A673 (cell line): Measurements from ENCODE around the gene NDST3. TPM values are rescaled to one million over a fixed set of nuclear protein-coding genes. Genes with fewer than 3 reads are reported as not detected.

Source experiments
- BruUV-seq: library from RNA; stranded (reverse); fragments of 400-500 nt; replicated peaks from 2 replicates; lab custom pipeline; 2021; lab: Mats Ljungman, UMichigan
- CTCF ChIA-PET: fragments of 300-600 bp; sonication (Branson Sonifier 250); formaldehyde crosslinking; loops from one replicate; lab custom pipeline; 2022; ENCODE audit warnings: antibody characterized with exemption; lab: Charles Lee
- POLR2A ChIA-PET: fragments of 300-600 bp; sonication (Branson Sonifier 250); formaldehyde crosslinking; loops from one replicate; lab custom pipeline; 2022; ENCODE audit warnings: antibody characterized with exemption; ENCODE audit not compliant: low non-redundant PET; lab: Charles Lee
- DNase-seq: peaks from one replicate; pipeline ENCODE4 v3.0.0-alpha.2; 2015; ENCODE audit warnings: low spot score
- H3K27ac ChIP-seq: fragments of 200-600 bp; sonication (generic); 2 replicates; pipeline ENCODE4 v1.5.1; 2016; ENCODE audit warnings: mixed run types, low read depth, mild to moderate bottlenecking, mixed read lengths, antibody characterized with exemption, low read length; ENCODE audit not compliant: poor library complexity, severe bottlenecking
- H3K27me3 ChIP-seq: fragments of 200-600 bp; sonication (generic); replicated peaks from 2 replicates; pipeline ENCODE4 v1.6.1; 2017; ENCODE audit warnings: mixed run types, low read depth, mild to moderate bottlenecking, mixed read lengths, antibody characterized with exemption, low read length; ENCODE audit not compliant: insufficient read depth, poor library complexity
- H3K36me3 ChIP-seq: fragments of 200-600 bp; sonication (generic); 2 replicates; pipeline ENCODE4 v1.6.1; 2016; ENCODE audit warnings: mixed run types, mild to moderate bottlenecking, mixed read lengths, antibody characterized with exemption, low read length; ENCODE audit not compliant: insufficient read depth, poor library complexity, severe bottlenecking
- H3K4me1 ChIP-seq: fragments of 200-600 bp; sonication (generic); 2 replicates; pipeline ENCODE4 v1.6.1; 2017; ENCODE audit warnings: mixed run types, mild to moderate bottlenecking, mixed read lengths, antibody characterized with exemption, low read length; ENCODE audit not compliant: insufficient read depth, poor library complexity, severe bottlenecking
- H3K4me3 ChIP-seq: fragments of 200-600 bp; sonication (generic); 2 replicates; pipeline ENCODE4 v1.5.1; 2016; ENCODE audit warnings: low read depth, mixed run types, mild to moderate bottlenecking, mixed read lengths, low read length; ENCODE audit not compliant: poor library complexity, severe bottlenecking
- H3K9me3 ChIP-seq: fragments of 200-600 bp; sonication (generic); 2 replicates; pipeline ENCODE4 v1.6.1; 2016; ENCODE audit warnings: mixed run types, low read depth, mild to moderate bottlenecking, mixed read lengths, antibody characterized with exemption, low read length; ENCODE audit not compliant: poor library complexity, severe bottlenecking
- CTCF ChIP-seq: fragments of 300-800, 200-600 bp; sonication (generic); conservative IDR thresholded peaks from 2 replicates; pipeline ENCODE4 v1.5.1; 2017; ENCODE audit warnings: low read depth, mild to moderate bottlenecking, antibody characterized with exemption, low read length, moderate library complexity, mixed read lengths
- EZH2 ChIP-seq: fragments of 200-600 bp; sonication (generic); IDR thresholded peaks from 2 replicates; pipeline ENCODE4 v1.6.1; 2017; ENCODE audit warnings: borderline replicate concordance, low read depth, mild to moderate bottlenecking, mixed read lengths, antibody characterized with exemption, low read length; ENCODE audit not compliant: poor library complexity, severe bottlenecking
- intact Hi-C: fragments of 100-400 bp; cut with micrococcal nuclease; formaldehyde crosslinking; loops from one replicate; pipeline ENCODE4 v1.10.0; 2022; ENCODE audit not compliant: unreplicated experiment
- total RNA-seq: library from RNA; stranded (reverse); gene quantifications from 2 replicates; pipeline ENCODE4 v1.2.3, GENCODE V29; 2021

Gene NDST3
- total RNA-seq, 1 experiment from 2014 or later, result 3.0 TPM

GRCh38 chr4:118058955-118059354, 24.7 kb downstream of the NDST3 start:
- no peak for TF ChIP-seq CTCF
- TF ChIP-seq EZH2, result no peak
- no peaks in the 10 kb centered on the region for H3K9me3 ChIP-seq
- ChIA-PET POLR2A (no interaction called here), CTCF (no interaction called here)
- no TSS peak for BruUV-seq
- intact Hi-C loops, result no loop called here
- H3K27me3 ChIP-seq, result no peaks in the 10 kb centered on the region
- no peak for DNase-seq
- H3K4me1 ChIP-seq, result no peaks in the 10 kb centered on the region
- no peak overlapping the region for H3K4me3 ChIP-seq
- no peaks in the 10 kb centered on the region for H3K36me3 ChIP-seq
- H3K27ac ChIP-seq, result no peak overlapping the region

DNA sequence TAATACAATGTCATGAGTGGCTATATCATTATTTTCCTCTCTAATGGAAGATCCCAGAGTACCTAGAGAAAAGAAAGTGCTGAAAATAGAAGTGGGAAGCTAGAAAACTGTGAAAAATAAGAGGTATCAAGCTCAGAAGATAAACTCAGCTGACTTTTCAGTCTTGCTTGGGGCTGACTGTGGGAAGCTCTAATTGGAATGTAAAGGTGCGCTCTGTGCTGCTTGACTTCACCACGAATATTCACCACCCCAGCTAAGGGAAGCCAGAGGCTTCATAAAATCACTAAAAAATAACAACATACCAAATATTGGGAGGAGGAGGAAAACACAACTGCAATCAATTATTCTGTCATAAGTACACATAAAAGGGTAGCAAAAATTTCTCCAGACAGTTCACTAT, 25.1 kb downstream of the NDST3 start:
- intact Hi-C loops, result no loop called here
- ChIA-PET POLR2A (no interaction called here), CTCF (no interaction called here)

DNA sequence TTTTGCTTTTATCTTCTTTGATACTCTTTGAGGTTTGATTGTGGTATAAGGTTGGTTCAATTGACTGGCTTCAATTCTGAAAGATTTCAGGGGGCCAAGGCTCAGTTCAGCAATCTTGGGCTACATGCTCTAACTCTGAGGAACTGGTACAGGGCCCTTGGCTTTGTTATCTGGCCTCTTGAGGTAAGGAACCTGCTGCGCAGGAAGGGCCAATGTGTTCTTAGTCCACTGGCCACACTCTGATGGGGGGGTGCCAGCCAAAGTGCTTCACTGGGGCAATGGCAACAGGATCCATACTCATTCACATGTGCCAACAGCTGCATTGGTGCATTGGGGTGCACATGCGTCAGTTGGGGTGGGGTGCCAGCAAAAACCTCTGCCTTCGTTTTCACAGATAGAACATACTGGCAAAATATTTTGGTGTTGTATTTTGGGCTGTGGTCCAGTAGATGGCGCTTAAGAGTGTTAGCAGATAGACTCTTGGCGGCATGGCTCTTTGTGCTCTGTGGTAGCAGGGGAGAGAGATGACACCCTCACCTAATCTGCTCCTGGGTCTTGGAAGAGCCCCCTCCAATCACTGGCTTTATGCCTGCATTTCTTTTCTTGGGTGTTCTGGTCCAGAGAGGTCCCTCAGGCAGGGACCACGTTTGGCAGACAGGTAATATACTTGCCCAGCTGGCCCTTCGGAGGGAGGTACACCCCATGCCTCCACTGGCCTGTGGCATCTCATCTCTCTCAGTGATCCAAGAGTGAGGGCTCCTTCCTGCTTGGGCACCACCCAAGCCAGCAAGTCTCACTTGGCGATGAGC, 42.9 kb downstream of the NDST3 start:
- H3K9me3 ChIP-seq, result no peaks in the 10 kb centered on the region
- CTCF ChIA-PET, result no interaction called here
- peak; percentile 74 for DNase-seq
- H3K36me3 ChIP-seq, result no peaks in the 10 kb centered on the region
- POLR2A ChIA-PET, result no interaction called here
- H3K27me3 ChIP-seq, result no peaks in the 10 kb centered on the region
- TF ChIP-seq EZH2 (no peak), CTCF (peak; percentile 64)
- H3K4me3 ChIP-seq, result no peak overlapping the region
- peaks cover 10% of the 10 kb centered on the region for H3K4me1 ChIP-seq
- intact Hi-C loops, result loop anchor here (2.0 to 5.0 kb wide), 2 partner anchors 148 to 195 kb away; no protein-coding TSS in a partner anchor
- H3K27ac ChIP-seq, result no peak overlapping the region
- no TSS peak for BruUV-seq

More for the DNA sequence above, 25.1 kb downstream of the NDST3 start:
- no peak for DNase-seq
- no peak overlapping the region for H3K4me3 ChIP-seq
- H3K27me3 ChIP-seq, result no peaks in the 10 kb centered on the region
- no peaks in the 10 kb centered on the region for H3K36me3 ChIP-seq
- TF ChIP-seq CTCF (no peak), EZH2 (no peak)
- no peaks in the 10 kb centered on the region for H3K4me1 ChIP-seq
- no peak overlapping the region for H3K27ac ChIP-seq
- no TSS peak for BruUV-seq
- no peaks in the 10 kb centered on the region for H3K9me3 ChIP-seq
